ENCODE data around the gene TTLL6. TPM values are rescaled to one million over a fixed set of nuclear protein-coding genes. Genes with fewer than 3 reads are reported as not detected.

TTLL6 gene
- not detected for total RNA-seq

DNA sequence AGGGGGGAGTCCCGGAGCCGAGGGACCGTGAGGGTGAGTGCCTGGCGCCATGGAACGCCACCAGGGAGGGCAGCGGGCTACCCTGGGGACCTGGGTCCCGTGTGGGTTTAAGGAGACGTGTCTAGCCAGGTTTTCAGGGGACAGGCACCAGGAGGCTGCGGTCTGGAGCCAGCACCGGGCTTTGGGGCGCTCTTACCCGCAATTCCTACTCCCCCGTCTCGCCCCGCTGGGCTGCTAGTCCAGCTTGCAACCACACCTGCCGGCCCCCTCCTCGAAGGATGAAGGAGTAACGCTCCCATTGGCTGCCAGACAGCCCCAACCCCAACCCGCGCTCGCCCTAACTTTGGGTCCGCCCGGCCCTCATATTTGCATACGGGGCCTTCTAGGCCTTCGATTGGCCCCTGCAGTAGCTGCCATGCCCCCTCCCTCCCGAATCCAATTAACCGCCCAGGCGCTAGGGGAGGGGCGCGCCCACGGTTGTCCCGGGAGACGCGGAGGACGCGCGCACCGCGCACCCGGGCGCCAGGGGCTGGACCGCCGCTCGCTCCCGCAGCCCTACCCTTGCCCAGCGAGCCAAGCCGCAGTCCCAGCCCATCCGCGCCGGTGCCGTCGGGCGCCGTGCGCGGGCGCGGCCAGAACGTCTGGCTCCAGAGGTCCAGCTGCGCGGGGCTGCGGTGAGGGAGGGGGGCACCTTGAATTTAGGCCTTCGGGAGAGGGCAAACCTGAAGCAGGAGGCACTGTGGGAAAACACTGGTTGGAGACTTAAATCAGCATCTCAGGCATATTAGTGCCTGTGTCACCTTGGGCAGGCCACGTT, at the start of gene TTLL6:
TSS of gene TTLL6 (minus strand) at position 456 of the 817 bp plus-strand sequence. CDS start at position 299, 157 bp downstream.

DNA sequence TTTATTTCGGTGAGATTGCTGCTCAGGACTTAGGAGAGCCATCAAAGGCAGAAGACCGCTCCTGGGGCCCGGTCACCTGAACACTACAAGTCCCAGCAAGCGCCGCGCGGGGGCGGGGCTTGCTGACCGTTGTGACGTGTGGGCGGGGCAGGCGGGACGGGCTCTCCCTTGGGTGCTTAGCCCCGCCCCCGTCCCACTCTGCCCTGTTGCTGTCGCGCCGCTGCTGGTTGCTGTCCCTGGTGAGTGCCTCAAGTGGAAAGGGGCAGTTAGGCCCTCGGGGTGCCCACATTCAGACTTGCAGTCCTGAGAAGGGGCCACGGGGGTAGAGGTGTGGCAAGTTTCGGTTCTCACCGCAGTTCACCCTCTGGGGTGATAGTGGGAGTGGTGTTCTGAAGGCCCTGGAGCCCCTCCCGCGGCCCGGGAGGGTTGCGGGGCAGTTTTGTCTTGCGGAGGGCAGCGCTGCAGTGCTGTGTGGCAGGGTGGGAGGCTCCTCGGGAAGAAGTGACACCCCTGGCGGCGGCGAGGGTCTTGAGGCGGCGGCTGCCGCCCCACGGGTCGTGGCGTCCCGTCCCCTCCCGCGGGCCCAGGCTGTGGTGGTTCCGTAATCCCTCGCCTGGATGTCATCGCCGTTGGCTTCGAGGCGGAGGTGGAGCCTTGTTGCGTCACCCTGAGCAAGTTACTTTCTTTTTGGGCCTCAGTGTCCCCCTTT, 14.0 kb upstream of the TTLL6 start, which contains the start of gene CALCOCO2:
TSS of gene CALCOCO2 (plus strand) at position 196 of the 709 bp plus-strand sequence. CDS start 10,673 bp downstream, outside the sequence.

DNA sequence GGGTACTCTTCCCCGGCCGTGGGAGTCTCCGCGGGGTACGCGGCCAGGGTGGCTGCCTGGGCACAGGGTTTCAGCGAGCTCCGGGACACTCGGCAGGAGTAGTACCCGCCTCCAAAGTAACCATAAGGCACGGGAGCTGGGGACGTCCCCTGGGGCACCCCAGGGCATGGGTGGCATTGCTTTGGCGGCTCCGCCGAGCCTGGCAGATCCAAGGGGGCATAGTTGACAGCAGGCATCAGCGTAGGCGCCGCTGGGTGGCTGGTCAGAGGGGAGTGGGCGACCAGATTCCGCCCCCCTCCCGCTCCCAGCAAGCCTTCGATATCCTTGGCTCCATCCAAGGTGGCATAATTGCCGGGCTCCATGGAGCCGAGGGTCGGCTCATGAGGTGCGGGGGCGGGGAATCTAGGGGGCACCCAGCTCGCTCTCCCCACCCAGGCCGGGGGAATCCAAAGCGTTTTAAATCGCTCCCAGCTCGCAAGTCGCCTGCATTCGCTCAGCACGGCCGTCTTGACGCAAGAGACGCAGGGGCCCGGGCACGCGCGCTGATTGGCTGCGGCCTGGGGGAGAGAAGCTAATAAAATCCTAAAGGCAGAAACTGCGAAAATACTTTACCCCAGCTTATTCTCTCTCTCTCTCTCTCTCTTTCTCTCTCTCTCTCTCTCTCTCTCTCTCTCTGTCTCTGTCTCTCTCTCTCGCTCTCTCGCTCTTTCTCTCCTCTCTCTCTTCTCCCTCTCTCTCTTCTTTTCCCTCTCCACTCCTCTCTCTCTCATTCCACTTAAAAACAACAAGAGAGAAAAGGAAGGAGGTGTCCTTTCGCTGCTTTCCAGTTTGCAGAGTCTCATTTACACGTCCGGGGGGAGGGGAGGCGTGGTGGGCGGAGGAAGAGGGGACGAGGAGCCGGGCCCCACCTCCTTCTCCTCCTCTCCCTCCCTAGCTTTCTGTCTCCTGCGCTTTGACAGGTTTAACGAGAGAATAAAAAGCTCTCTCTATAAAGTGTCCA, 88.5 kb downstream of the TTLL6 start, which contains the start of gene HOXB13:
TSS of gene HOXB13 (minus strand) at position 519 of the 1,000 bp plus-strand sequence. CDS start at position 362, 157 bp downstream.

DNA sequence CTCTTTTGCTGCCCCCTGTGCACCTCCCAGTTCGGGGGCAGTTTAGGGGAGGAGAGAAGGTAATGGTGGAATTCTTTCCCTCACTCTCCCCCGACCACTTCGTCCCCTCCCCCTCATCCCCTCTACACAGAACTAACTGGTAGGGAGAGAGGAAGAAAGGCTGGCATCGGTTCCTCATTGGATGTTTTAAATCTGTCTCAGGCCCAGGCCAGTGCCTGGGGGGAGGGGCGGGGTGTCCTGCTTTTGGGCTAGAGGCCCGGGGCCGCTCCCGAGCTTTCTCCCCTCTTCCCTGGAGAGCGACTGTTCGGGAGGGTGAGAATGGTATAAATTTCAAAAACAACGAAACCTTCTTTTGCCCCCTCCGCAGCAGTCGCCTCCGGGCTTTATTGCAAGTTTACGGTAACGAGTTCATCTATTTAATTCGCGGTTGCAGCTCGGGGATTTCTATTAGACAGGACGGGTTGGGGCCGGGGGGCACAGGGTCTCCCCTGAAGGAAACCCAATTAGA, 94.1 kb downstream of the TTLL6 start, which contains the start of gene PRAC2:
TSS of gene PRAC2 (plus strand) at position 271 of the 508 bp plus-strand sequence. CDS start 1,226 bp downstream, outside the sequence.

DNA sequence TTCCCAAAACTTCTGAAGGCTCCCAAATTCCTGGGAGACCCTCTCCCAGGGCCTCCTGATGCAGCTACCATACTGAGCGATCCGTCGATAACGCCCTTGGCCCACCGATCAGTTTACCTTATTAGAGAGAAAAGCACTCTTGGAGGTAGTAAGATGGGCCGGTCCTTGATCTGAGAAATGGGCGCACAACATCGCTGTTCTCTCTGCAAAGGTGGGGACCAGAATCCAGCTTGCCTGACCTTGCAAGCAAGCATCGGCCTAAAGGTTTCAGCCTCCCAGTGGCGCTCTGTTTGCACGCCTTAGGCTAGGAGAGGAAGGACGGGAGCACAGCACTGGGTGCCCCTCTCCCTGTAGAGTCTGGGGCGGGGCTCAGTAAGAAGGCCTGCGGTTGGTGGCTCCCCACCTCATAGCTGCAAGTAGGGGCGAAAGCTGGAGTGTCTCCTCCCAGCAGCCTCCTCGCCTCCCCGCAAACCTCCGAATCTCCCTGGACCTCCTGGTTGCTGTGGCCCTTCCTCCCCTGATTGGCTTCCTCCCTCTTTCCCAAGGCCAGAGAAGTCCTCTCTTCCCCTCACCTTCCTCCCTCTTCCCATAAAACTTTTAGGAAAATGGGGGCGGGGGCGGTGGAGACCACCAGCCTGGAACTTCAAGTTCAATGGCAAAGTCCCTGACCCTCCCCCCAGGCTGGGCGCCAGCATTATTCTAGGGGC, 94.7 kb downstream of the TTLL6 start, which contains the start of gene PRAC1:
TSS of gene PRAC1 (minus strand) at position 318 of the 707 bp plus-strand sequence. CDS start at position 192, 126 bp downstream.

Small RNA genes within 50 kb of the gene (microRNA-seq; reads per million reads assigned to microRNA genes)
- gene MIR3185 (ENCODE audit: borderline microRNAs expressed, borderline replicate concordance), result not detected

Other genes starting within 250 kb of the TTLL6 start
- gene HOXB4, start 238.9 kb downstream of the TTLL6 start, total RNA-seq, result 1 to 10 TPM; 4.7 to 5.2 TPM
- gene HOXB3, start 227.0 kb downstream of the TTLL6 start, total RNA-seq, result 1 to 10 TPM; 9.2 to 9.7 TPM
- not detected for gene HOXB5, start 223.4 kb downstream of the TTLL6 start, total RNA-seq
- gene HOXB6, start 212.2 kb downstream of the TTLL6 start, total RNA-seq, result not detected
- under 1 TPM; 0.48 to 0.58 TPM for gene HOXB7, start 206.2 kb downstream of the TTLL6 start, total RNA-seq
- gene HOXB8, start 201.9 kb downstream of the TTLL6 start, total RNA-seq, result not detected
- under 1 TPM in 1 of 2 experiments, not detected in 1; 0.10 TPM for gene HOXB9, start 190.9 kb downstream of the TTLL6 start, total RNA-seq
- gene PRAC1, start 94.7 kb downstream of the TTLL6 start, total RNA-seq, result not detected
- not detected for gene PRAC2, start 94.0 kb downstream of the TTLL6 start, total RNA-seq
- not detected for gene HOXB13, start 88.5 kb downstream of the TTLL6 start, total RNA-seq
- 100 to 1,000 TPM; 174 to 179 TPM for gene CALCOCO2, start 13.8 kb upstream of the TTLL6 start, total RNA-seq
- gene ATP5MC1, start 75.6 kb upstream of the TTLL6 start, total RNA-seq, result 10 to 100 TPM; 52.7 to 59.6 TPM
- gene UBE2Z, start 91.2 kb upstream of the TTLL6 start, total RNA-seq, result 10 to 100 TPM; 65.3 to 67.0 TPM
- gene SNF8, start 127.6 kb upstream of the TTLL6 start, total RNA-seq, result 10 to 100 TPM; 88.7 to 92.9 TPM
- gene GIP, start 151.4 kb upstream of the TTLL6 start, total RNA-seq, result not detected
- gene IGF2BP1, start 180.2 kb upstream of the TTLL6 start, total RNA-seq, result not detected